Retinal pigment epithelial cell (primary cell): ENCODE measurements around the gene NSUN4.

Experiments
- DNase-seq: peaks from one replicate; pipeline ENCODE4 v3.0.0-alpha.2; 2010; ENCODE audit warnings: low read depth
- H3K4me3 ChIP-seq: 2 replicates; pipeline ENCODE4 v1.5.1; 2011; ENCODE audit warnings: mild to moderate bottlenecking, low read length, control low read depth, moderate library complexity
- CTCF ChIP-seq: conservative IDR thresholded peaks from 2 replicates; pipeline ENCODE4 v1.5.1; 2011; ENCODE audit warnings: low read depth, low read length, control low read depth, inconsistent platforms

The NSUN4 gene

GRCh38 chr1:46405197-46405555, 64.6 kb downstream of the NSUN4 start:
- no peak overlapping the region for H3K4me3 ChIP-seq
- no peak for DNase-seq
- TF ChIP-seq CTCF = no peak

- no peak for TF ChIP-seq CTCF
- DNase-seq = no peak
- H3K4me3 ChIP-seq = no peak overlapping the region
Observed at GRCh38 chr1:46405724-46406123, 65.1 kb downstream of the NSUN4 start.

- TF ChIP-seq CTCF = no peak
- no peak overlapping the region for H3K4me3 ChIP-seq
- no peak for DNase-seq
Observed at GRCh38 chr1:46406881-46407608, 66.4 kb downstream of the NSUN4 start.

GRCh38 chr1:46407636-46408035, 67.0 kb downstream of the NSUN4 start:
- H3K4me3 ChIP-seq = no peak overlapping the region
- no peak for TF ChIP-seq CTCF
- DNase-seq = no peak

GRCh38 chr1:46408356-46409062, 67.9 kb downstream of the NSUN4 start:
- no peak for DNase-seq

GRCh38 chr1:46409063-46409372, 68.4 kb downstream of the NSUN4 start:
- DNase-seq = no peak
- H3K4me3 ChIP-seq = no peak overlapping the region
- no peak for TF ChIP-seq CTCF

More at GRCh38 chr1:46408356-46409062, 67.9 kb downstream of the NSUN4 start:
- no peak overlapping the region for H3K4me3 ChIP-seq
- no peak for TF ChIP-seq CTCF
